H1 (cell line): ENCODE measurements around the gene TRABD2B. TPM values are rescaled to one million over a fixed set of nuclear protein-coding genes. Genes with fewer than 3 reads are reported as not detected.

Experiments used
- CTCF ChIA-PET: fragments of 300-600 bp; sonication (Branson Sonifier 250); formaldehyde crosslinking; loops from one replicate; lab custom pipeline; 2021; ENCODE audit not compliant: partially characterized antibody; lab: Charles Lee
- POLR2A ChIA-PET: fragments of 300-600 bp; sonication (Branson Sonifier 250); formaldehyde crosslinking; loops from one replicate; lab custom pipeline; 2021; ENCODE audit warnings: inconsistent platforms; ENCODE audit not compliant: partially characterized antibody; lab: Charles Lee
- DNase-seq, 2 experiments: peaks; one replicate each; pipeline versions ENCODE4 v3.0.0 to v3.0.0-alpha.2; 2010 to 2022; ENCODE audit warnings: low spot score in 2 of 2, low read depth in 1 of 2, mixed read lengths in 1 of 2
- FAIRE-seq: peaks from 2 replicates; lab custom pipeline; 2011; peaks lifted over from hg19 to GRCh38; lab: Jason Lieb, UNC
- H2AFZ ChIP-seq: 2 replicates; pipeline ENCODE4 v1.8.1; 2012; ENCODE audit warnings: low read length, inconsistent platforms
- H2AK5ac ChIP-seq: 2 replicates; pipeline ENCODE4 v1.6.1; 2013; ENCODE audit warnings: low read depth, low read length
- H2BK120ac ChIP-seq: replicated peaks from 2 replicates; pipeline ENCODE3; 2013; ENCODE audit warnings: low read depth, low read length, inconsistent platforms
- H2BK12ac ChIP-seq: 2 replicates; pipeline ENCODE4 v1.6.1; 2013; ENCODE audit warnings: low read depth, low read length
- H2BK15ac ChIP-seq: 2 replicates; pipeline ENCODE4 v1.6.1; 2013; ENCODE audit warnings: low read length
- H2BK20ac ChIP-seq: 2 replicates; pipeline ENCODE4 v1.6.1; 2013; ENCODE audit warnings: low read length
- H2BK5ac ChIP-seq: 2 replicates; pipeline ENCODE4 v1.6.1; 2013; ENCODE audit warnings: low read depth, low read length
- H3K14ac ChIP-seq: 2 replicates; pipeline ENCODE4 v1.6.1; 2013; ENCODE audit warnings: inconsistent platforms; ENCODE audit not compliant: insufficient read length
- H3K18ac ChIP-seq: 2 replicates; pipeline ENCODE4 v1.6.1; 2013; ENCODE audit warnings: low read length; ENCODE audit errors: extremely low read depth
- H3K23ac ChIP-seq: 2 replicates; pipeline ENCODE4 v1.6.1; 2013; ENCODE audit warnings: inconsistent platforms; ENCODE audit not compliant: insufficient read length
- H3K23me2 ChIP-seq: 2 replicates; pipeline ENCODE4 v1.6.1; 2013; ENCODE audit warnings: low read depth, low read length
- H3K27ac ChIP-seq: 2 replicates; pipeline ENCODE4 v1.6.1; 2011; ENCODE audit warnings: low read depth, low read length, inconsistent platforms
- H3K27me3 ChIP-seq, 4 experiments: replicated peaks in 1 of 4; 1 replicate in 1 of 4; 2 replicates in 3 of 4; pipeline versions ENCODE4 v1.6.1 to v1.8.1; 2011 to 2013; ENCODE audit warnings: low read length in 3 of 4, mild to moderate bottlenecking in 3 of 4, inconsistent platforms in 2 of 4, mixed read lengths in 2 of 4, moderate library complexity in 1 of 4; ENCODE audit not compliant: control insufficient read depth in 3 of 4, insufficient read depth in 3 of 4; ENCODE audit errors: extremely low read depth in 1 of 4
- H3K36me3 ChIP-seq, 4 experiments: 2 replicates each; pipeline versions ENCODE4 v1.6.1 to v1.8.1; 2011 to 2013; ENCODE audit warnings: mild to moderate bottlenecking in 4 of 4, low read length in 3 of 4, moderate library complexity in 2 of 4, control low read depth in 1 of 4, inconsistent platforms in 1 of 4; ENCODE audit not compliant: insufficient read depth in 4 of 4, control insufficient read depth in 2 of 4
- H3K4ac ChIP-seq: replicated peaks from 2 replicates; pipeline ENCODE3; 2013; ENCODE audit warnings: low read length, low read depth, mixed read lengths, inconsistent platforms; ENCODE audit not compliant: insufficient read length
- H3K4me1 ChIP-seq, 4 experiments: replicated peaks in 1 of 4; 1 replicate in 1 of 4; 2 replicates in 3 of 4; pipeline versions ENCODE4 v1.6.1 to v1.8.1; 2011 to 2013; ENCODE audit warnings: low read length in 3 of 4, inconsistent platforms in 2 of 4, mixed read lengths in 1 of 4; ENCODE audit not compliant: insufficient read depth in 4 of 4, control insufficient read depth in 3 of 4
- H3K4me2 ChIP-seq, 2 experiments: 2 replicates each; pipeline versions ENCODE4 v1.6.1 to v1.8.1; 2011 to 2013; ENCODE audit warnings: low read depth in 2 of 2, low read length in 2 of 2, control low read depth in 1 of 2, inconsistent platforms in 1 of 2, mild to moderate bottlenecking in 1 of 2; ENCODE audit not compliant: insufficient read depth in 1 of 2
- H3K4me3 ChIP-seq, 4 experiments: fragments of 200-600, 300-600 bp in 1 of 4; sonication (generic), shearing (Covaris generic), sonication (Bioruptor Twin) in 1 of 4; 2 replicates each; pipeline versions ENCODE4 v1.5.1 to v1.8.1; 2011 to 2016; ENCODE audit warnings: low read length in 4 of 4, low read depth in 3 of 4, control low read depth in 2 of 4, inconsistent platforms in 2 of 4, mild to moderate bottlenecking in 2 of 4, mixed read lengths in 1 of 4, moderate library complexity in 1 of 4; ENCODE audit not compliant: insufficient read depth in 2 of 4; ENCODE audit errors: extremely low read depth in 1 of 4
- H3K56ac ChIP-seq: replicated peaks from 2 replicates; pipeline ENCODE3; 2013; ENCODE audit warnings: low read depth, mild to moderate bottlenecking, mixed read lengths, low read length, inconsistent platforms; ENCODE audit not compliant: insufficient read length
- H3K79me1 ChIP-seq: 2 replicates; pipeline ENCODE4 v1.6.1; 2013; ENCODE audit warnings: low read depth, low read length, control low read depth
- H3K79me2 ChIP-seq, 2 experiments: 2 replicates each; pipeline versions ENCODE4 v1.6.1 to v1.8.1; 2012 to 2013; ENCODE audit warnings: low read length in 2 of 2, mild to moderate bottlenecking in 2 of 2, inconsistent platforms in 1 of 2; ENCODE audit not compliant: insufficient read depth in 2 of 2, control insufficient read depth in 1 of 2
- H3K9ac ChIP-seq, 4 experiments: replicated peaks in 1 of 4; 1 replicate in 1 of 4; 2 replicates in 3 of 4; pipeline versions ENCODE4 v1.6.1 to v1.8.1; 2011 to 2013; ENCODE audit warnings: low read depth in 3 of 4, low read length in 3 of 4, control low read depth in 2 of 4, mild to moderate bottlenecking in 2 of 4, moderate library complexity in 2 of 4, inconsistent platforms in 1 of 4; ENCODE audit errors: extremely low read depth in 1 of 4
- H3K9me3 ChIP-seq, 2 experiments: 2 replicates each; pipeline versions ENCODE4 v1.6.1 to v1.8.1; 2012 to 2013; ENCODE audit warnings: mild to moderate bottlenecking in 2 of 2, moderate library complexity in 2 of 2, control low read depth in 1 of 2, inconsistent platforms in 1 of 2, low read depth in 1 of 2, low read length in 1 of 2, mixed read lengths in 1 of 2; ENCODE audit not compliant: insufficient read depth in 2 of 2
- H4K20me1 ChIP-seq, 2 experiments: replicated peaks in 1 of 2; 2 replicates each; pipeline versions ENCODE3 to v1.8.1; 2011 to 2013; ENCODE audit warnings: inconsistent platforms in 2 of 2, low read length in 2 of 2, mild to moderate bottlenecking in 1 of 2; ENCODE audit not compliant: insufficient read depth in 2 of 2, control insufficient read depth in 1 of 2
- H4K5ac ChIP-seq: 2 replicates; pipeline ENCODE4 v1.6.1; 2013; ENCODE audit warnings: low read length, low read depth, mixed read lengths, inconsistent platforms; ENCODE audit not compliant: insufficient read length
- H4K8ac ChIP-seq: 2 replicates; pipeline ENCODE4 v1.8.0; 2013; ENCODE audit warnings: mild to moderate bottlenecking, moderate library complexity, low read length, inconsistent platforms; ENCODE audit not compliant: insufficient read depth; ENCODE audit errors: extremely low read depth
- H4K91ac ChIP-seq: replicated peaks from 2 replicates; pipeline ENCODE3; 2013; ENCODE audit warnings: low read length, mixed read lengths, inconsistent platforms; ENCODE audit not compliant: insufficient read length
- CHD1 ChIP-seq: IDR thresholded peaks from 2 replicates; pipeline ENCODE4 v1.6.1; 2012; ENCODE audit warnings: low read depth, low read length, improper control_type of control experiment
- TAF1 ChIP-seq: IDR thresholded peaks from 2 replicates; pipeline ENCODE4 v1.6.1; 2011; ENCODE audit warnings: mild to moderate bottlenecking, low read depth, low read length
- WGBS, 2 experiments: shearing (Covaris generic) in 1 of 2; methylation state at CpG; one replicate each; pipeline versions ENCODE4 v1.1.6 to v1.1.7; 2013 to 2015; ENCODE audit warnings: low lambda C conversion rate in 2 of 2, mixed read lengths in 2 of 2, inconsistent platforms in 1 of 2, low coverage in 1 of 2, missing lambda C conversion rate in 1 of 2; ENCODE audit not compliant: insufficient replicate concordance in 2 of 2, insufficient coverage in 1 of 2, insufficient read length in 1 of 2; ENCODE audit errors: extremely low coverage in 1 of 2, missing lambda C conversion rate in 1 of 2; 5-methylcytosine and 5-hydroxymethylcytosine counted together
- polyA plus RNA-seq, 7 experiments: library from polyadenylated mRNA; depleted of rRNA in 3 of 7; stranded (reverse) in 5 of 7; unstranded in 2 of 7; fragments of >200 nt in 5 of 7; fragments of 200-250 nt in 2 of 7; gene quantifications; 1 replicate in 5 of 7; 2 replicates in 1 of 7; 4 replicates in 1 of 7; pipeline versions ENCODE4 v1.2.1 to v1.2.3, GENCODE V29; 2011 to 2013; ENCODE audit warnings: missing spikeins in 2 of 7, mixed read lengths in 2 of 7
- total RNA-seq: library from RNA; stranded (reverse); fragmentation: NEBNext Ultra II Directional; extraction: Animal tissue kit (Norgen Biotek cat#: 25700); gene quantifications from 2 replicates; pipeline ENCODE4 v1.2.1, GENCODE V29; 2021

The TRABD2B gene
- total and polyA plus RNA-seq, 2 of the 8 experiments (the other 6 are each of a cell fraction or from before 2014, with no cell fraction given) = 0.95 to 3.4 TPM

DNA sequence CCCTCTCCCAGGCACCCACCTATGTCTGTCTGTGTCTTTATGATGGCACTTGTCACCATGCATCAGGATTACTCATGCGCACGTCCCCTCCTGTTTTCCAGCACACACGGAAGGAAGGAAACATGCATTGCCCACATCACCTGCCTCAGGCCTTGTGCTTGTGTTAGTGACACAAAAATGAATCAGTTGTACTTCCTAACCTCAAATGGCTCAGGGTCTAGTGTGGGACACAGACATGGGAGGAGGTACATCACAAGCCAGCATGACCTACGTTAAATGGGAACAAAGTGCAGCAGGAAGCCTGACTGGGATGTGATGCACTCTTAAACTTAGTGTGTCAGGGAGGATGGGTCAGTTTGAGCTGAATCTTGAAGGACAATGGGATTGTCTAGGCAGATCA lies 126.7 kb downstream of the TRABD2B start:
- Histone ChIP-seq H3K36me3 (no peaks in the 10 kb centered on the region), H3K23ac (no peak overlapping the region), H2BK5ac (no peak overlapping the region), H3K56ac (no peak overlapping the region), H4K8ac (no peak overlapping the region), H3K4me3 (no peak overlapping the region), H3K4me2 (no peak overlapping the region), H3K27ac (no peak overlapping the region), H2AK5ac (no peak overlapping the region), H2BK120ac (no peak overlapping the region), H3K79me1 (no peaks in the 10 kb centered on the region), H2AFZ (no peak overlapping the region), H2BK12ac (no peak overlapping the region), H3K79me2 (no peaks in the 10 kb centered on the region), H3K9me3 (0 out of 4 replicates have a peak, but pooled peaks cover 0 to 4% of the 10 kb centered on the region in 2 experiments), H2BK20ac (no peak overlapping the region), H3K27me3 (no peaks in the 10 kb centered on the region; a peak in 1 of 7 replicates), H3K14ac (no peak overlapping the region), H3K23me2 (no peaks in the 10 kb centered on the region), H4K91ac (no peak overlapping the region), H3K4me1 (no peaks in the 10 kb centered on the region; a peak in 1 of 7 replicates), H3K18ac (no peak overlapping the region), H4K5ac (no peak overlapping the region), H3K4ac (no peak overlapping the region), H4K20me1 (peaks cover 0 to 3% of the 10 kb centered on the region in 2 experiments), H2BK15ac (no peak overlapping the region), H3K9ac (no peak overlapping the region)
- CTCF ChIA-PET = interaction anchor here (1.1 kb wide), 1 partner anchor 24 kb away, joined by 3 read pairs; no protein-coding TSS in a partner anchor
- DNase-seq (no peak), FAIRE-seq (no peak)
- POLR2A ChIA-PET = no interaction called here
- 86% methylated on average over 4 of the region's 4 CpGs; no CpG with 5 or more reads in 1 of the 2 experiments for WGBS, 2 experiments
- TF ChIP-seq CHD1 = no peak
- TF ChIP-seq TAF1 = no peak
